Adrenal gland (tissue), 5 donors: ENCODE results near the gene PEX14.

Experiments used
- CTCF ChIP-seq, 6 experiments: fragments of 450-650 bp in 4 of 6; fragments of 200-600 bp in 2 of 6; sonication (generic) in 1 of 6; IDR thresholded peaks; 1 replicate in 5 of 6; 2 replicates in 1 of 6; pipeline versions ENCODE4 v1.5.1 to v1.8.0; 2016 to 2021; ENCODE audit warnings: antibody characterized with exemption in 6 of 6, mild to moderate bottlenecking in 2 of 6, moderate library complexity in 1 of 6
- POLR2A ChIP-seq, 2 donors: fragments of 450-650 bp; IDR thresholded peaks; one replicate each; pipeline ENCODE4 v1.6.1; 2017; ENCODE audit warnings: antibody characterized with exemption in 2 of 2, mild to moderate bottlenecking in 2 of 2, moderate library complexity in 1 of 2
- donor health status: DM: no; HTN: no; CAD: no.

GRCh38 chr1:10473145-10473765 lies 1.5 kb upstream of the PEX14 start:
- TF ChIP-seq CTCF (IDR thresholded peaks at IDR 0.05) (no peak), POLR2A (IDR thresholded peaks at IDR 0.05) (no peak)
